ENCODE data around the gene DDN. TPM values are rescaled to one million over a fixed set of nuclear protein-coding genes. Genes with fewer than 3 reads are reported as not detected.

DDN gene
- total RNA-seq, 2 donors from 2014 or later: 0.17 to 0.21 TPM

DNA sequence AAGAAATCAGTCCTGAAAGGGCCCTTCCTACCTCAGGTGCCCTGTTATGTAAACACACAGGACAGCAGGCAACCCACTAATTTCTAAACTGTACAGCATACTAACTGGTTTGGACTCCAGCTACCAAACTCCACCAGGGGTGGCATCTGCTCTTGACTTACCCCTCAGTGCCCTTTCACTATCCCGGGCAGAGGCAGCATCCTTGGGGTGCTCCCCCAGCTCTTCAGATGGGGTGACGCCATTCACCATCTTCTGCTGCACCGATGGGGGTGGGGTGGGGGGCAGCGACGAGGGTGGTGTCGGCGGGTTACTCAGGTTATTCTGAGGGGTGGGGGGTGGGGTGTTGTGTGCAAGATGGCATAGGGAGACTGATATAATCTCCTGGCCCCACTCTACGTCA is 30.9 kb upstream of the DDN start:
- H3K9me3 ChIP-seq: no peaks in the 10 kb centered on the region
- TF ChIP-seq, protein P1, sequence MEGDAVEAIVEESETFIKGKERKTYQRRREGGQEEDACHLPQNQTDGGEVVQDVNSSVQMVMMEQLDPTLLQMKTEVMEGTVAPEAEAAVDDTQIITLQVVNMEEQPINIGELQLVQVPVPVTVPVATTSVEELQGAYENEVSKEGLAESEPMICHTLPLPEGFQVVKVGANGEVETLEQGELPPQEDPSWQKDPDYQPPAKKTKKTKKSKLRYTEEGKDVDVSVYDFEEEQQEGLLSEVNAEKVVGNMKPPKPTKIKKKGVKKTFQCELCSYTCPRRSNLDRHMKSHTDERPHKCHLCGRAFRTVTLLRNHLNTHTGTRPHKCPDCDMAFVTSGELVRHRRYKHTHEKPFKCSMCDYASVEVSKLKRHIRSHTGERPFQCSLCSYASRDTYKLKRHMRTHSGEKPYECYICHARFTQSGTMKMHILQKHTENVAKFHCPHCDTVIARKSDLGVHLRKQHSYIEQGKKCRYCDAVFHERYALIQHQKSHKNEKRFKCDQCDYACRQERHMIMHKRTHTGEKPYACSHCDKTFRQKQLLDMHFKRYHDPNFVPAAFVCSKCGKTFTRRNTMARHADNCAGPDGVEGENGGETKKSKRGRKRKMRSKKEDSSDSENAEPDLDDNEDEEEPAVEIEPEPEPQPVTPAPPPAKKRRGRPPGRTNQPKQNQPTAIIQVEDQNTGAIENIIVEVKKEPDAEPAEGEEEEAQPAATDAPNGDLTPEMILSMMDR (IDR thresholded peaks at IDR 0.05): no peak
- H3K4me1 ChIP-seq: no peaks in the 10 kb centered on the region
- no peak for DNase-seq
- intact Hi-C loops (cut with DNase I): no loop called here
- no peak overlapping the region for H3K9ac ChIP-seq (ENCODE audit: low read depth in 2 of 2, low read length in 2 of 2)
- peaks cover 17% of the 10 kb centered on the region for H3K36me3 ChIP-seq
- no peaks in the 10 kb centered on the region for H3K27me3 ChIP-seq
- H3K27ac ChIP-seq: no peak overlapping the region
- no peak overlapping the region for H3K4me3 ChIP-seq

DNA sequence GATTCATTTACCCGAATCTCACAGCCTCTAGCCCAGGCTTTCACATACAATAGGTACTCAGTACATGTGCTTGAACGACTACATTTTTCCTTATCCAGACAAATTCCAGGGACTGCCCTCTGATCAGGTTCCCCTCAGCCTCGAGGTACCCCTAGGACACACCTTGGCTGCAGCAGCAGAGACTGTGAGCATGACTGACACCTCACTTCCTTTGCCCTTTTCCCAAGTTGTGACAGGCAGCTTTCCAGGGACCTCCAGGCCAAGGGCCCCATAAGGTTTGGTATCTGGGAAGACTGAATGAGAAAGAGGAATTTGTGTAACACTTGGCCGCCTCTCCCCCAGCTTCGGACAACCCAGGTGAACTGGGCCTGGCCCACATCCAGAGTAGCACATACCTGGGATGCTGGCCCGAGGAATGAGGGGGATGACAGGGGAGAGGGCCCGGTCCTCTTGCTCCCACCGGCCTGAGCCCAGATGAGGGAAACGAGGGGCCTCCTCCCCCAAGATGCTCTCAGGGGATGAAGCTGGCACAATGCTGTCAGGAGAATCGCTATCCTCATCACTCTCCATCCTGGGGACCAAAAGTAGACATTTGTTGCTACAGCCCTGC is 29.6 kb upstream of the DDN start:
- Histone ChIP-seq H3K4me1 (no peaks in the 10 kb centered on the region), H3K4me3 (no peak overlapping the region), H3K9me3 (no peaks in the 10 kb centered on the region), H3K9ac (ENCODE audit: low read depth in 2 of 2, low read length in 2 of 2) (no peak overlapping the region), H3K27me3 (no peaks in the 10 kb centered on the region), H3K36me3 (peaks cover 21% of the 10 kb centered on the region), H3K27ac (no peak overlapping the region)
- DNase-seq: no peak
- intact Hi-C loops (cut with DNase I): no loop called here
- TF ChIP-seq, protein P1 (IDR thresholded peaks at IDR 0.05): no peak

DNA sequence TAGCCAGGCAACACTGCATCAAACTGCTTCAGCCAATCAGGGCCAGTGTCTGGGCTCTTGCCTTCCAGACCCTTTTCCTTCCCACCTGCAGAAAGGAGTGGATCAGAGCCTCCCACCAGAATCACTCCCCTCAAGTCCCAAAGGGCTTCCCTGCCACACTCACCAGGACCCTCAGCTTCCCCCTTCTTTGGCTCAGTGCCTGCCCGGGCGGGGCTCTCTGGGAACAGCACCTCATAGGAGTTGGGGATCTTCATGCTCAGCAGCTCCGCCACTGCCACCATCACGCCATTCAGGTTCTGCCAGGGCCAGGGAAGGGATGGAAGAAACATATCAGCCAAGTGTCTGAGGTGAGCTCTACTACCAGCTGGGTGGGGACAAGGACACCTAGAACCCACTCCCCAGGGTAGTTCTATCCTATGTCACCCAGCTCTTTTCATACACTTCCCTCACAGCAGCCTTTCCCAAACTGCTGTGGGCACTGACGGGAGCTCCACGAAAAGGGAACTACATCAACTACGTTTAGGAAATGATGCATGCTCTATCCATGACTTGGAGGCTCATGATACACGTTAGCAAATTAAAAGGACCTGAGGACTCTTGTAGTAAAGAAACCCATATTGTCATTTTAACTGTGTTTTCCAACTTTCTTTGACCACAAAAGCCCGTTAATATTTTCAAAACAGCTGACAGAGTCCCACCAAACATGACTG is 28.8 kb upstream of the DDN start:
- TF ChIP-seq, protein P1 (IDR thresholded peaks at IDR 0.05): no peak
- Histone ChIP-seq H3K36me3 (peaks cover 19% of the 10 kb centered on the region), H3K4me3 (no peak overlapping the region), H3K9ac (ENCODE audit: low read depth in 2 of 2, low read length in 2 of 2) (no peak overlapping the region), H3K27ac (no peak overlapping the region), H3K27me3 (no peaks in the 10 kb centered on the region), H3K4me1 (no peaks in the 10 kb centered on the region), H3K9me3 (no peaks in the 10 kb centered on the region)
- intact Hi-C loops (cut with DNase I): no loop called here
- no peak for DNase-seq

DNA sequence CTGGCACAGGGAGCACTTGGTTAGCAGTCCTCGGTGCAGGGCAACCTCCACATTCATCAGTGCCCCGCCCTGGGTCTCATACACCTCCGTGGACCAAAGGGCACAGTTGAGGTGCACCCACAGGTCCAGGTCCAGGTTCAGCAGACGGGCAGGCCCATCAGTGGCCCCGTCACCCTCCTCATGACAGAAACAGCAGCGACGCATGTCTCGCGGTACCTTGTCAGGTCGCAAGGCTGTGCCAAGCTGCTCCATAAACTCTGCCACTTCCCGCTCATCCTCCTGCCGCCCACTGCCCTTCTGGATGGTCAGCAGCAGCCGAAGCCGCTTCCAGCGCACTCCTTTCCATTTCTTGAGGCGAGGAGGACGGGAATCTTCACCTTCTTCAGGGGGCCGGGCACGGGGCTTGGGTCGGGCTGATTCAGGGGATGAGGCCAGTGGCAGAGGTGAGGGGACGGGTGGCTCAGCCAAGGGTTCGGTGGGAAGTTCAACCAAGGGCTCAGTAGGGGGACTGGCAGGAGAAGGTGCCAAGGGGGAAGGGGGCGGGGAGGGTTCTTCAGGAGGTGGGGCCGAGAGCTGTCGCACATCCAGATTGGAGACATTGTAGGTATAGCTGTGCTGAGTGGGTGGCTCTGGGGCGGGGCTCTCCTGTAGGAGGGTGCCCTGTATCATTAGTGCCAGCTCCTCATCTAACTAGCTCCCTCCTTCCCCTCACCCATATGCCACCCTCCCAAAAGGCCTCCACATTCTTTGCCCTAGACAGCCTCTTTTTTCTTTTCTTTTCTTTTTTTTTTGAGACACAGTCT is 27.7 kb upstream of the DDN start:
- H3K36me3 ChIP-seq: peaks cover 16% of the 10 kb centered on the region

DNA sequence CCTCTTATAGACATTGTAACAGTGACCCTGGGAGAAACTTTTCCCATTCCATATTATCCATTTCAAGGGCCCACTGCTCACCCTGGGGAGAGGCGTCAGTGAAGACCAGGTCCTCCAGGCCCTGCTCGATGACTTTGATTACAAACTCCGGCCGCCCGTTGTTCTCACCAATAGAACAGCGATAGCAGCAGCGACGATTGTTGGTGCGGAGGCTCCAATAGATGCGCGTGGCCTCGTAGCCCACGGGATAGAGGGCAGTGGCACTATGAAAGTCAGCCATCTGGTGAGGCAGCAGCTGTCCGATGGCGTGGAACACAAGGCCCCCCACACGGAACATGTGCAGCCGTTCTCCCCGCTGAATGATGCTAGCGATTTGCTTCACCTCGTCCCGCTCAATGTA is 26.9 kb upstream of the DDN start:
- no peak for DNase-seq
- H3K4me3 ChIP-seq: no peak overlapping the region
- H3K36me3 ChIP-seq: peaks cover 20% of the 10 kb centered on the region
- H3K27me3 ChIP-seq: no peaks in the 10 kb centered on the region
- TF ChIP-seq, protein P1 (IDR thresholded peaks at IDR 0.05): no peak
- intact Hi-C loops (cut with DNase I): no loop called here
- H3K27ac ChIP-seq: no peak overlapping the region
- no peaks in the 10 kb centered on the region for H3K9me3 ChIP-seq
- H3K9ac ChIP-seq (ENCODE audit: low read depth in 2 of 2, low read length in 2 of 2): no peak overlapping the region
- H3K4me1 ChIP-seq: no peaks in the 10 kb centered on the region

More for the DNA sequence above, 27.7 kb upstream of the DDN start:
- Histone ChIP-seq H3K27ac (no peak overlapping the region), H3K9me3 (no peaks in the 10 kb centered on the region), H3K27me3 (no peaks in the 10 kb centered on the region), H3K4me1 (no peaks in the 10 kb centered on the region), H3K4me3 (no peak overlapping the region), H3K9ac (ENCODE audit: low read depth in 2 of 2, low read length in 2 of 2) (no peak overlapping the region)
- intact Hi-C loops (cut with DNase I): no loop called here
- TF ChIP-seq, protein P1 (IDR thresholded peaks at IDR 0.05): no peak
- DNase-seq: no peak
